H1 (cell line): ENCODE measurements around the gene PCDHGA2. TPM values are rescaled to one million over a fixed set of nuclear protein-coding genes. Genes with fewer than 3 reads are reported as not detected.

Experiments
- CTCF ChIA-PET: fragments of 300-600 bp; sonication (Branson Sonifier 250); formaldehyde crosslinking; loops from one replicate; lab custom pipeline; 2021; ENCODE audit not compliant: partially characterized antibody; lab: Charles Lee
- POLR2A ChIA-PET: fragments of 300-600 bp; sonication (Branson Sonifier 250); formaldehyde crosslinking; loops from one replicate; lab custom pipeline; 2021; ENCODE audit warnings: inconsistent platforms; ENCODE audit not compliant: partially characterized antibody; lab: Charles Lee
- DNase-seq, 2 experiments: peaks; one replicate each; pipeline versions ENCODE4 v3.0.0 to v3.0.0-alpha.2; 2010 to 2022; ENCODE audit warnings: low spot score in 2 of 2, low read depth in 1 of 2, mixed read lengths in 1 of 2
- FAIRE-seq: peaks from 2 replicates; lab custom pipeline; 2011; peaks lifted over from hg19 to GRCh38; lab: Jason Lieb, UNC
- H2AFZ ChIP-seq: 2 replicates; pipeline ENCODE4 v1.8.1; 2012; ENCODE audit warnings: low read length, inconsistent platforms
- H2AK5ac ChIP-seq: 2 replicates; pipeline ENCODE4 v1.6.1; 2013; ENCODE audit warnings: low read depth, low read length
- H2BK120ac ChIP-seq: replicated peaks from 2 replicates; pipeline ENCODE3; 2013; ENCODE audit warnings: low read depth, low read length, inconsistent platforms
- H2BK12ac ChIP-seq: 2 replicates; pipeline ENCODE4 v1.6.1; 2013; ENCODE audit warnings: low read depth, low read length
- H2BK15ac ChIP-seq: 2 replicates; pipeline ENCODE4 v1.6.1; 2013; ENCODE audit warnings: low read length
- H2BK20ac ChIP-seq: 2 replicates; pipeline ENCODE4 v1.6.1; 2013; ENCODE audit warnings: low read length
- H2BK5ac ChIP-seq: 2 replicates; pipeline ENCODE4 v1.6.1; 2013; ENCODE audit warnings: low read depth, low read length
- H3K14ac ChIP-seq: 2 replicates; pipeline ENCODE4 v1.6.1; 2013; ENCODE audit warnings: inconsistent platforms; ENCODE audit not compliant: insufficient read length
- H3K18ac ChIP-seq: 2 replicates; pipeline ENCODE4 v1.6.1; 2013; ENCODE audit warnings: low read length; ENCODE audit errors: extremely low read depth
- H3K23ac ChIP-seq: 2 replicates; pipeline ENCODE4 v1.6.1; 2013; ENCODE audit warnings: inconsistent platforms; ENCODE audit not compliant: insufficient read length
- H3K23me2 ChIP-seq: 2 replicates; pipeline ENCODE4 v1.6.1; 2013; ENCODE audit warnings: low read depth, low read length
- H3K27ac ChIP-seq: 2 replicates; pipeline ENCODE4 v1.6.1; 2011; ENCODE audit warnings: low read depth, low read length, inconsistent platforms
- H3K27me3 ChIP-seq, 4 experiments: replicated peaks in 1 of 4; 1 replicate in 1 of 4; 2 replicates in 3 of 4; pipeline versions ENCODE4 v1.6.1 to v1.8.1; 2011 to 2013; ENCODE audit warnings: low read length in 3 of 4, mild to moderate bottlenecking in 3 of 4, inconsistent platforms in 2 of 4, mixed read lengths in 2 of 4, moderate library complexity in 1 of 4; ENCODE audit not compliant: control insufficient read depth in 3 of 4, insufficient read depth in 3 of 4; ENCODE audit errors: extremely low read depth in 1 of 4
- H3K36me3 ChIP-seq, 4 experiments: 2 replicates each; pipeline versions ENCODE4 v1.6.1 to v1.8.1; 2011 to 2013; ENCODE audit warnings: mild to moderate bottlenecking in 4 of 4, low read length in 3 of 4, moderate library complexity in 2 of 4, control low read depth in 1 of 4, inconsistent platforms in 1 of 4; ENCODE audit not compliant: insufficient read depth in 4 of 4, control insufficient read depth in 2 of 4
- H3K4ac ChIP-seq: replicated peaks from 2 replicates; pipeline ENCODE3; 2013; ENCODE audit warnings: low read length, low read depth, mixed read lengths, inconsistent platforms; ENCODE audit not compliant: insufficient read length
- H3K4me1 ChIP-seq, 4 experiments: replicated peaks in 1 of 4; 1 replicate in 1 of 4; 2 replicates in 3 of 4; pipeline versions ENCODE4 v1.6.1 to v1.8.1; 2011 to 2013; ENCODE audit warnings: low read length in 3 of 4, inconsistent platforms in 2 of 4, mixed read lengths in 1 of 4; ENCODE audit not compliant: insufficient read depth in 4 of 4, control insufficient read depth in 3 of 4
- H3K4me2 ChIP-seq, 2 experiments: 2 replicates each; pipeline versions ENCODE4 v1.6.1 to v1.8.1; 2011 to 2013; ENCODE audit warnings: low read depth in 2 of 2, low read length in 2 of 2, control low read depth in 1 of 2, inconsistent platforms in 1 of 2, mild to moderate bottlenecking in 1 of 2; ENCODE audit not compliant: insufficient read depth in 1 of 2
- H3K4me3 ChIP-seq, 4 experiments: fragments of 200-600, 300-600 bp in 1 of 4; sonication (generic), shearing (Covaris generic), sonication (Bioruptor Twin) in 1 of 4; 2 replicates each; pipeline versions ENCODE4 v1.5.1 to v1.8.1; 2011 to 2016; ENCODE audit warnings: low read length in 4 of 4, low read depth in 3 of 4, control low read depth in 2 of 4, inconsistent platforms in 2 of 4, mild to moderate bottlenecking in 2 of 4, mixed read lengths in 1 of 4, moderate library complexity in 1 of 4; ENCODE audit not compliant: insufficient read depth in 2 of 4; ENCODE audit errors: extremely low read depth in 1 of 4
- H3K56ac ChIP-seq: replicated peaks from 2 replicates; pipeline ENCODE3; 2013; ENCODE audit warnings: low read depth, mild to moderate bottlenecking, mixed read lengths, low read length, inconsistent platforms; ENCODE audit not compliant: insufficient read length
- H3K79me1 ChIP-seq: 2 replicates; pipeline ENCODE4 v1.6.1; 2013; ENCODE audit warnings: low read depth, low read length, control low read depth
- H3K79me2 ChIP-seq, 2 experiments: 2 replicates each; pipeline versions ENCODE4 v1.6.1 to v1.8.1; 2012 to 2013; ENCODE audit warnings: low read length in 2 of 2, mild to moderate bottlenecking in 2 of 2, inconsistent platforms in 1 of 2; ENCODE audit not compliant: insufficient read depth in 2 of 2, control insufficient read depth in 1 of 2
- H3K9ac ChIP-seq, 4 experiments: replicated peaks in 1 of 4; 1 replicate in 1 of 4; 2 replicates in 3 of 4; pipeline versions ENCODE4 v1.6.1 to v1.8.1; 2011 to 2013; ENCODE audit warnings: low read depth in 3 of 4, low read length in 3 of 4, control low read depth in 2 of 4, mild to moderate bottlenecking in 2 of 4, moderate library complexity in 2 of 4, inconsistent platforms in 1 of 4; ENCODE audit errors: extremely low read depth in 1 of 4
- H3K9me3 ChIP-seq, 2 experiments: 2 replicates each; pipeline versions ENCODE4 v1.6.1 to v1.8.1; 2012 to 2013; ENCODE audit warnings: mild to moderate bottlenecking in 2 of 2, moderate library complexity in 2 of 2, control low read depth in 1 of 2, inconsistent platforms in 1 of 2, low read depth in 1 of 2, low read length in 1 of 2, mixed read lengths in 1 of 2; ENCODE audit not compliant: insufficient read depth in 2 of 2
- H4K20me1 ChIP-seq, 2 experiments: replicated peaks in 1 of 2; 2 replicates each; pipeline versions ENCODE3 to v1.8.1; 2011 to 2013; ENCODE audit warnings: inconsistent platforms in 2 of 2, low read length in 2 of 2, mild to moderate bottlenecking in 1 of 2; ENCODE audit not compliant: insufficient read depth in 2 of 2, control insufficient read depth in 1 of 2
- H4K5ac ChIP-seq: 2 replicates; pipeline ENCODE4 v1.6.1; 2013; ENCODE audit warnings: low read length, low read depth, mixed read lengths, inconsistent platforms; ENCODE audit not compliant: insufficient read length
- H4K8ac ChIP-seq: 2 replicates; pipeline ENCODE4 v1.8.0; 2013; ENCODE audit warnings: mild to moderate bottlenecking, moderate library complexity, low read length, inconsistent platforms; ENCODE audit not compliant: insufficient read depth; ENCODE audit errors: extremely low read depth
- H4K91ac ChIP-seq: replicated peaks from 2 replicates; pipeline ENCODE3; 2013; ENCODE audit warnings: low read length, mixed read lengths, inconsistent platforms; ENCODE audit not compliant: insufficient read length
- CTBP2 ChIP-seq: IDR thresholded peaks from 2 replicates; pipeline ENCODE4 v1.7.0; 2011; ENCODE audit warnings: borderline replicate concordance, mild to moderate bottlenecking, moderate library complexity, mixed read lengths, low read length; ENCODE audit not compliant: insufficient read depth, insufficient read length
- CTCF ChIP-seq, 3 experiments: IDR thresholded peaks; 1 replicate in 2 of 3; 2 replicates in 1 of 3; pipeline versions ENCODE4 v1.5.1 to v1.6.1; 2011; ENCODE audit warnings: low read length in 3 of 3, mild to moderate bottlenecking in 3 of 3, inconsistent platforms in 2 of 3, low read depth in 1 of 3, moderate library complexity in 1 of 3; ENCODE audit not compliant: insufficient read depth in 1 of 3; ENCODE audit errors: control extremely low read depth in 1 of 3
- WGBS, 2 experiments: shearing (Covaris generic) in 1 of 2; methylation state at CpG; one replicate each; pipeline versions ENCODE4 v1.1.6 to v1.1.7; 2013 to 2015; ENCODE audit warnings: low lambda C conversion rate in 2 of 2, mixed read lengths in 2 of 2, inconsistent platforms in 1 of 2, low coverage in 1 of 2, missing lambda C conversion rate in 1 of 2; ENCODE audit not compliant: insufficient replicate concordance in 2 of 2, insufficient coverage in 1 of 2, insufficient read length in 1 of 2; ENCODE audit errors: extremely low coverage in 1 of 2, missing lambda C conversion rate in 1 of 2; 5-methylcytosine and 5-hydroxymethylcytosine counted together
- polyA plus RNA-seq, 7 experiments: library from polyadenylated mRNA; depleted of rRNA in 3 of 7; stranded (reverse) in 5 of 7; unstranded in 2 of 7; fragments of >200 nt in 5 of 7; fragments of 200-250 nt in 2 of 7; gene quantifications; 1 replicate in 5 of 7; 2 replicates in 1 of 7; 4 replicates in 1 of 7; pipeline versions ENCODE4 v1.2.1 to v1.2.3, GENCODE V29; 2011 to 2013; ENCODE audit warnings: missing spikeins in 2 of 7, mixed read lengths in 2 of 7
- total RNA-seq: library from RNA; stranded (reverse); fragmentation: NEBNext Ultra II Directional; extraction: Animal tissue kit (Norgen Biotek cat#: 25700); gene quantifications from 2 replicates; pipeline ENCODE4 v1.2.1, GENCODE V29; 2021

Gene PCDHGA2
- total and polyA plus RNA-seq, 2 of the 8 experiments (the other 6 are each of a cell fraction or from before 2014, with no cell fraction given) = 0.32 to 0.39 TPM

GRCh38 chr5:141351591-141351990 lies 13.0 kb downstream of the PCDHGA2 start:
- Histone ChIP-seq H3K23ac (no peak overlapping the region), H2BK15ac (no peak overlapping the region), H3K36me3 (peaks cover 0 to 13% (median 3%) of the 10 kb centered on the region in 4 experiments; a peak in 4 of 8 replicates), H3K4me1 (peaks cover 0 to 5% (median under 1%) of the 10 kb centered on the region in 4 experiments; a peak in 1 of 7 replicates), H3K4me2 (no peak overlapping the region), H3K18ac (no peak overlapping the region), H2BK12ac (no peak overlapping the region), H3K14ac (no peak overlapping the region), H2BK120ac (no peak overlapping the region), H3K4me3 (no peak overlapping the region), H2AFZ (no peak overlapping the region), H3K4ac (no peak overlapping the region), H3K79me1 (no peaks in the 10 kb centered on the region), H4K5ac (no peak overlapping the region), H2AK5ac (no peak overlapping the region), H3K9ac (no peak overlapping the region), H2BK5ac (no peak overlapping the region), H3K27me3 (no peaks in the 10 kb centered on the region), H3K9me3 (peaks cover 33 to 34% of the 10 kb centered on the region in 2 experiments), H4K91ac (no peak overlapping the region), H4K8ac (no peak overlapping the region), H3K56ac (no peak overlapping the region)
- no peak for DNase-seq
- POLR2A ChIA-PET = interaction anchor here (2.1 kb wide), 1 partner anchor 23 kb away, joined by 6 read pairs; no protein-coding TSS in a partner anchor
- CTCF ChIA-PET = interaction anchor here (0.9 to 5.5 kb wide), 15 partner anchors 8 to 476 kb away, joined by 3 to 29 read pairs (median 7); partner anchors contain the start of genes PCDHA12, PCDHB14, PCDHB15 and PCDHGA2
- 98% methylated on average over 30 of the region's 36 CpGs; no CpG with 5 or more reads in 1 of the 2 experiments for WGBS, 2 experiments
- FAIRE-seq = no peak
- TF ChIP-seq CTCF (IDR thresholded peaks at IDR 0.05; ENCODE audit: control extremely low read depth in 1 of 3, insufficient read depth in 1 of 3, low read depth in 1 of 3, low read length in 3 of 3) (no peak), CTBP2 (no peak)
- TF ChIP-seq, all 59 proteins: peak for 0
- Histone ChIP-seq H4K20me1 (no peaks in the 10 kb centered on the region), H3K27ac (no peak overlapping the region), H3K23me2 (no peaks in the 10 kb centered on the region), H3K79me2 (no peaks in the 10 kb centered on the region), H2BK20ac (no peak overlapping the region)
